Caki2 (cell line): Measurements from ENCODE around the gene KCNJ15. TPM values are rescaled to one million over a fixed set of nuclear protein-coding genes. Genes with fewer than 3 reads are reported as not detected.
A peak's percentile ranks its signal among the peaks of the same experiment; 100 is the strongest.

ENCODE experiments used
- DNase-seq: peaks from one replicate; pipeline ENCODE4 v3.0.0-alpha.2; 2015; ENCODE audit warnings: low read depth
- in situ Hi-C: cut with HindIII; loops from 2 replicates; pipeline ENCODE4 v1.10.0; 2016; ENCODE audit warnings: low sequenced_read_pairs, low pct_unique_long_range_greater_than_20kb, mixed read lengths
- total RNA-seq: library from RNA; depleted of rRNA; stranded (reverse); fragments of >200 nt; shearing (Covaris generic); gene quantifications from 2 replicates; pipeline ENCODE4 v1.2.3, GENCODE V29; 2014; ENCODE audit warnings: low replicate concordance; rRNA removed

The KCNJ15 gene
- total RNA-seq, 1 experiment from 2014 or later, result not detected

GRCh38 chr21:38355992-38356781 is 99.4 kb downstream of the KCNJ15 start:
- DNase-seq, result peak; percentile 66
- in situ Hi-C loops, result loop anchor here (25.0 kb wide), 1 partner anchor 194 kb away; no protein-coding TSS in a partner anchor

Other genes with a start within 250 kb of the KCNJ15 start
- gene ERG, start 241.5 kb downstream of the KCNJ15 start, total RNA-seq, result not detected in 2 replicates